HG02840 (cell line): Measurements from ENCODE around the gene GRAMD1A.
"Not testable (repeated sequence)": the region's sequence is repeated elsewhere in the genome, so short reads cannot be mapped to it uniquely, and the experiment has no call there.

Experiments
- ATAC-seq: cut with Tn5 transposase; IDR thresholded peaks from one replicate; pipeline ENCODE4 v1.9.1; 2021; ENCODE audit warnings: mild to moderate bottlenecking, moderate library complexity, moderate number of reproducible peaks; ENCODE audit not compliant: unreplicated experiment, low FRiP score

The GRAMD1A gene

DNA sequence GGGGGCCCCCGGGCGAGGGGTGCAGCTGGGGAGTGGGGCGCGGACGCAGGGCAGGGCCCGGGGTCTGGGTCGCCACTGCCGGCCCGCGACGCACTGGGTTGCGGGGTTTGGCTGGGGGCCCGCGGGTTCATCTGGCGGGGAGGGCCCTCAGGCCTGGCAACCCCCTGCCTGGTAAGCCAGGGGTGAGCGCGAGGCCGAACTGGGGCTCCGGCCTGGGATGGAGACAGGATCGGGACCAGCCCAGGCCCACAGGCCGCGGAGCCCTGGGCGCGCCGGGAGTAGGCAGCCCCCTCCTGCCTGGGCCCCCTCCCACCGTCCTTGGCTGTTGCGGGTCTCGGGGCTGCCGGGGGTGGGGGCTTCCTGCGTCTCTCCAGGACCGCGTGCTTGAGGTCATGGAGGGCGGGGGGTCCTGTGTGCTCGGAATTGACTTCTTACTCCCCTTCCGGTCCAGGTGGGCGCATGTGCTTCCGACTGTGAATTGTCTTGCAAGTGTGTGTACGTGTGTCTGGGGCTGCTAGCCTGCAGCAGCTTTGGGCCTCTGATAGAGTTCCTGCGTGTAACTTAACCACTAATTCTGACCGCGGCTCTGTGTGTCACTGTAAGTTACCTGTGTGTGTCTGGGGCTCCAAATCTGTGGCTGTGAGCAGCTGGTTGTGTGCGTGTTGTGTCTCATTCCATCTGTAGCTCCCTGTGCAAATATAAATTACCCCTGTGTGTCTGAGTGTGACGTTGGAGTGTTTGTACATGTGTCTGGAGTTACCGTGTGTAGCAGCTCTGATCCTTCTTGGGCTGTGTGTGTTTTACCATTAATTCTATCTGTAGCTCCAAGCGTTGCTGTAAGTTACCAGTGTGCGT, 751 bp downstream of the GRAMD1A start:
- ATAC-seq: peak; percentile 22

DNA sequence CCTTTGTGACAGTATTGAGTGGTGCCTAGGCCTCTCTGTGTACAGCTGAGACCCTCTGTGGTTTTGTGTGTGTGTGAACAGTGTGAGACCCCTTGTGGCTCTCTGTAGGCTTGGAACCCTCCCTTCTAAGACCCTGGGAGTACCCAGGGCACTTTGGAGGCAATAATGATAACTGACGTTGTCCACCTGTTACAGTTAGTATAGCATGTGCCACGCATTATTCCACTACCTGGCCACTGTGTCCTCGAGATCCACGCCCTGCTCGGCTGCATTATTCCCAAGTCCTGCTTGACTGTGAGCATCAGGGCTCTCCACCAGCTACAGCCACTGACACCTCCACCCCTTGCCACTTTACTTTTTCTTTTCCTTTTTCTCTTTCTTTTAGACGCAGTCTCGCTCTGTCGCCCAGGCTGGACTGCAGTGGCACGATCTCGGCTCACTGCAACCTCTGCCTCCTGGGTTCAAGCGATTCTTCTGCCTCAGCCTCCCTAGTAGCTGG, 2.0 kb downstream of the GRAMD1A start:
- no peak for ATAC-seq

DNA sequence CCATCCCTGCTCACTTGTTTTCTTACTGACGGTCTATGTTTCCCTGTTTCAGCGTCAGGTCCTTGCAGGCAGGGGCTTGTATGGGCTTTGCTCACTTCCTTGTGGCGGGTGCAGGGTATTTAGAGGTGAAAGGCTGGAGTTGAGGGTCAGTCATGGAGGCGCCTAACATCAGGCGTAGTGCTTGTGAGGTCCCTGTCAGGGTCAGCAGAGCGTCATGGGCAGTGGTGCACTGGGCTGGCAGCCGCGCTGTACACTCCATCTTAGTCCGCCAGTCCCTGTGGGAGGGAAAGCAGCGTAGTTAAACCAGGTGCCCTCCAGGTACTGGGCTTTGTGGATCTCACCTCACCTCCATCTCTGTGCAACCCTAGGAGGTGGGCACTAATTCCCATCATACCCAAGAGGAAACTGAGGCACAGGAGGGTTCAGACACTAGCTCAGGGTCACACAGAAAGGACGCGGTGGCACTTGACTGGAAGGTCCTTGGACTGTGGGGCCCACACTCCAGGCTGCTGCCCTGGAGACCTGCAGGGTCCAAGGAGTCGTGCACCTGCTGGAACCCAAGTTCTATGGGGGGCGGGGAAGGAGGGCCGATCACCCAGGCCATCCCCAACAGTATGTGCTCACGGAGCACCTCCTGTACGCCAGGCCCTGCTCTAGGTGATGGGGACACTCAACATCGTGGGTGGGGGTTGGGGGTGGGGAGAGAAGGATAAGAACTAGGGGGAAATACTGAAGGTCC, 4.6 kb downstream of the GRAMD1A start:
- ATAC-seq: no peak

DNA sequence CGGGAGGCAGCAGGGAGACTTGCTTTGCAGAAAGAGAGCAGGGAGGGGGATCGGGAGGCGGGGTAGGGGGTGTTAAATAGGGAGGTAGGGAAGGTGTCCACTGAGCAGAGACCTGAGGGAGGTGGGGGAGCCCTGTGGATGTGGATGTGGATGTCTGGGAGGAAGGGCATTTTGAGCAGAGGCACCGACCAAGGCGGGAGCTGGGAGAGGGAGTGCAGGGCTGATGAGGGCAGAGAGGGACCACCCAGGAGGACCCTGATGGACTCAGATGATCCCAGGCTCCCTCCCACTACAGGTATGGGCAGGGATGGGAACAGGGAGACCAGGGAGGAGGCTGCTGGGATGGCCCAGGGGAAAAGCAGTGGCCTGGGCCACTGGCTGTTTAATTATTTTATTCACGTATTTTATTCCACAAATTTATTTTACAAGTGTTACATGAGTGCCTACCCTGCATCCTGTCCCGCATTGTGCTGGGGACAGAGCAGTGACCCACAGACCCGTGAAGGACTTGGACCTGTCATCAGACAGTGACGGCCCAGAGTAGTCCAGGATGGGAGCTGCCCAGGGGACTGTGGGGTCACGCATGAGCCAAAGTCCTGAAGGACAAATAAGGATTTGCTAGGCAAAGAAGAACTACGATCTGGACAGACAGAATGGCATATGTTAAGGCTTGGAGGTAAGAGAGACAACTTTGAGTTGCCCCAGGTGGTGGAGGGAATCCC, 5.3 kb downstream of the GRAMD1A start:
- ATAC-seq: no peak

- not testable (repeated sequence) for ATAC-seq
Measured at GRCh38 chr19:35006007-35006341, 5.9 kb downstream of the GRAMD1A start.

- ATAC-seq: no peak
Measured at GRCh38 chr19:35006342-35006998, 6.3 kb downstream of the GRAMD1A start.

- no peak for ATAC-seq
Measured at GRCh38 chr19:35006999-35007365, 6.9 kb downstream of the GRAMD1A start.

- not testable (repeated sequence) for ATAC-seq
Measured at GRCh38 chr19:35007427-35007826, 7.3 kb downstream of the GRAMD1A start.

DNA sequence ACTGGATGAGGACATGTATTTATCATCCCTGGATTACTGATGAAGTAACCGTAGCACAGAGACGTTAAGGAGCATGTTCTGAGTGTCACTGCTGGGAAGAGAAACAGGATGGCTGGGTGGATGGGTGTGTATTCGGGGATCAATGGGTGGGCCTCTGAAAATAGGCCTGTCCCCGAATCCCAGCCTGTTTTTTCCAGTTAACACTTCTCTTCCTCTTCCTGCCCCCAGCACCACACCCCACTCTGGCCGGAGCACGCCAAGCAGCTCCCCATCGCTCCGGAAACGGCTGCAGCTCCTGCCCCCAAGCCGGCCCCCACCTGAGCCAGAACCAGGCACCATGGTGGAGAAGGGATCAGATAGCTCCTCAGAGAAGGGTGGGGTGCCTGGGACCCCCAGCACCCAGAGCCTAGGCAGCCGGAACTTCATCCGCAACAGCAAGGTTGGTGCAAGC, 8.8 kb downstream of the GRAMD1A start:
- ATAC-seq: no peak

- ATAC-seq: no peak
Measured at GRCh38 chr19:35009424-35010415, 9.6 kb downstream of the GRAMD1A start.

DNA sequence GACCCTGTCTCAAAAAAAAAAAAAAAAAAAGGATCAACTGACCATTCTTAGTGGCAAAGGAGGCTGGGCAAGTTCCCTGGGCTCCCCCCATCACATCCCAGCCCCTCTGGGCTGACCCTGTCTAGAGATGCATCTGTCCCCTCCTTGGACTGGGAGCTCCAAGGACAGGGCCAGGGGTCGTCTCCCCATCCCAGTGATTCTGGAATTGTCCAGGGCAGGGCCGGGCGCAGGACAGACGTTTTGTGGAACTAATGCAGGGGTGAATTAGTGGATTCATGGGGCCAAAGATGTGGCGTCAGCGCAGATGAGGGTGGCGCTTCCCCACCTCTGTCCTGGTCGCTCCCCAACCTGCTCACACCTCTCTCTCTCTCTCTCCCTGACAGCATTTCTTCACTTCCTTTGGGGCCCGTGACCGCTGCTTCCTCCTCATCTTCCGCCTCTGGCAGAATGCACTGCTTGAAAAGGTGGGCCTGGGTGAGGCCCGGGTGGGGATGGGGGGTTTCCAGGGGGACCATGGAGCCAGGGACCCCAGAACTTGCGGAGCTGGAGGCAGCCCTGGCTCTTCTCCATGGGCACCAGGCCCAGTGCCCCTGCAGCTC, 11.1 kb downstream of the GRAMD1A start:
- no peak for ATAC-seq

DNA sequence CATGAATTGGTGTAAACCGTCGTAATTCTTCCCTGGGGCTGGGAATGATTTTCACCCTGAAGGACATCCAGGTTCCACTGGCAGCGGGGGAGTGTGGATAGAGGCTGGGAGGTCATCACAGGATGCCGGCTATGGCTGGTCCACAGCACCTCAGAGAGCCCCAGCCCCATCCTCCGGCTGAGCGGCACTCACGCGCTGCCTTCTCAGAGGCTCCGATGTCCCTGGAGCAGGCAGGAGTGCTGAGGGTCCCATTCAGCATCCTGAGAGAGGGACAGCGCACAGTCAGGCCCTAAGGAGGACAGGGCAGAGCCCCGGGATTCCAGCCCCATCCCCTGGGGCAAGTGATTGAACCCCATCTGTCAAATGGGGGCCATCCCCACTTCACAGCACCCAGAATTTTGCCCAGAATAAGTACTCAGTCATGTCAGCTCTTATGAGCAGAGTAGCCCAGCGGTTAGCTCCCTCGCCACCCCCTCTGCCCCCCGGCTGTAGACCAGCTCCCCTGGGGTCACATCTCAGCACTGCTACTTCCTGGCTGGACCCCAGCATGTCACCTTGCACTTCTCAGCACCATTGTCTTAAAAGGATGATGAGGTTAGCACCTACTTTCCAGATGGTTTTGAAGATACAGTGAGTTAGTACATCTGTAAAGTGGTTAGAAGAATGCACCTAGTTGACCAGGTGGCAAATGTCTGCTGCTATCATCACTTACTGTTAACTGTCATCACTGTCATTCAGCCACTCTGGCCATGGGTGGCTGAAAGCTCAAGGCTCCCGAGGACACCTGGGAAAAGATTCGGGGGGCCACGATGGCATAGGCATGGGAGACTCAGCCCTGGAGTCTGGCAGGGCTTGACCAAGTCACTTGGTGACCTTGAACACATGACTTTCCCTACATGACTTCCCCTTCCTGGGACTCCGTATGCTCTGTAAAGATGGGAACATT, 11.9 kb downstream of the GRAMD1A start:
- ATAC-seq: no peak

DNA sequence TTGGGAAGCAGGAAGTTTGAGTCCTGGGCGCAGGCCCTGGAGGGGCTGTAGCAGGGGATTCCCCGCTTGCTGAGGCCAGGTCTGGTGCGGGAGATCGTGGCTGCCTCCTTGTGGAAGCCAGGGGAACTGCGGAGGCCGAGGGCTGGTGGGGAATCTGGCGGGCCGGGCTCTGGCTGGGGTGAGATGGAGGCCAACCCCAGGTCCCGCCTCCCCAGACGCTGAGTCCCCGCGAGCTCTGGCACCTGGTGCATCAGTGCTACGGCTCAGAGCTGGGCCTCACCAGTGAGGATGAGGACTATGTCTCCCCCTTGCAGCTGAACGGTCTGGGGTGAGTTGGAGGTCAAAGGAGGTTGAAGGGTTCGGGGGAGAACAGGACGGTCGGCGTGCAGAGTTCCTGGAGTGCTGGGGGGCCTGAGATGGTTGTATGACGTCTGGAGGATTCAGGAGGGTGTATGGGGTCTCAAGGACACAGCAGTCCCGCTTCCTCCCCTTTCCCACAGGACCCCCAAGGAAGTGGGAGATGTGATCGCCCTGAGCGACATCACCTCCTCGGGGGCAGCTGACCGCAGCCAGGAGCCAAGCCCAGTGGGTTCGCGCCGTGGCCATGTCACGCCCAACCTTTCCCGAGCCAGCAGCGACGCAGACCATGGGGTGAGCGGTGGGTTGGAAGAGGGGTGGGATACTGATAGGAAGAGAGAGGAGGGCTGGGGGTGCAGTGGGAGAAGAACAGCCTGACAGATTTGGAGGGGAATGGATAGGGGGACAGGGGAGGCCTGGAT, 13.1 kb downstream of the GRAMD1A start:
- ATAC-seq: no peak

DNA sequence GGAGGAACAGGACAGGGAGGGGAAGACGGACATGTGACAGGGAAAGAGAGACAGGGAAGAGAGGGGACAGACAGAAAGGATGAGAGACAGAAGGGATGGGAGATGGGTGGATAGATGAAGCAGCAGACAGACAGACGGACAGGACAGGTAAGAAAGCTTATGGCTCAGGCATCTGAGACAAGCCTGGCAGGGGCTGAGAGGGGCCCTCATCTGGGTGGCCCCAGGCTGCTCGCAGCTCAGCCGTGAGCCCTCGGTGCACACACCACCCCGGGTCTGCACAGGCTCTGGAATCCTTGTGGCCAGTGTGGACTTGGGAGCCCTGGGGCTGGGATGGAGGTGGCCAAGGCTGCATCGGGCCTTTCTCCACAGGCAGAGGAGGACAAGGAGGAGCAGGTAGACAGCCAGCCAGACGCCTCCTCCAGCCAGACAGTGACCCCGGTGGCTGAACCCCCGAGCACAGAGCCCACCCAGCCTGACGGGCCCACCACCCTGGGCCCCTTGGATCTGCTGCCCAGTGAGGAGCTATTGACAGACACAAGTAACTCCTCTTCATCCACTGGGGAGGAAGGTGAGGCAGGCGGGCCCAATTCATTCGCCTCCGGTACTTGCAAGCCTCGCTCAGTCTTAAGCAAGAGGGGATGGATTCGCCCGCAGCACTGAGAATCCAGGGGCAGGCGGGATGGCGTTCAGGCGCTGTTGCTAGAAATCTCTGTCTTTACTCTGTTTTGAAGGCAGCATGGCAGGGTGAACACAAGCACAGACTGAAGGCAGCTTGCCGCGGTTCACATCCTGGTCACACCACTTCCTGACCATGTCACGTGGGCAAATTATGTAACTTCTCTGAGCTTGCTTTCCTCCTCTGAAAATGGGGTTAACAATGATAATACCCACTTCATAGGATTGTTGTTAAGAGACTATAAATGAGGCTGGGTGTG, 14.0 kb downstream of the GRAMD1A start:
- no peak for ATAC-seq

- ATAC-seq: not testable (repeated sequence)
Measured at GRCh38 chr19:35014774-35015173, 14.7 kb downstream of the GRAMD1A start.
